NCI-H226 (cell line): ENCODE results near the gene SIDT1.

Experiments used
- DNase-seq: peaks from one replicate; pipeline ENCODE4 v3.0.0-alpha.2; 2015

Gene SIDT1

DNA sequence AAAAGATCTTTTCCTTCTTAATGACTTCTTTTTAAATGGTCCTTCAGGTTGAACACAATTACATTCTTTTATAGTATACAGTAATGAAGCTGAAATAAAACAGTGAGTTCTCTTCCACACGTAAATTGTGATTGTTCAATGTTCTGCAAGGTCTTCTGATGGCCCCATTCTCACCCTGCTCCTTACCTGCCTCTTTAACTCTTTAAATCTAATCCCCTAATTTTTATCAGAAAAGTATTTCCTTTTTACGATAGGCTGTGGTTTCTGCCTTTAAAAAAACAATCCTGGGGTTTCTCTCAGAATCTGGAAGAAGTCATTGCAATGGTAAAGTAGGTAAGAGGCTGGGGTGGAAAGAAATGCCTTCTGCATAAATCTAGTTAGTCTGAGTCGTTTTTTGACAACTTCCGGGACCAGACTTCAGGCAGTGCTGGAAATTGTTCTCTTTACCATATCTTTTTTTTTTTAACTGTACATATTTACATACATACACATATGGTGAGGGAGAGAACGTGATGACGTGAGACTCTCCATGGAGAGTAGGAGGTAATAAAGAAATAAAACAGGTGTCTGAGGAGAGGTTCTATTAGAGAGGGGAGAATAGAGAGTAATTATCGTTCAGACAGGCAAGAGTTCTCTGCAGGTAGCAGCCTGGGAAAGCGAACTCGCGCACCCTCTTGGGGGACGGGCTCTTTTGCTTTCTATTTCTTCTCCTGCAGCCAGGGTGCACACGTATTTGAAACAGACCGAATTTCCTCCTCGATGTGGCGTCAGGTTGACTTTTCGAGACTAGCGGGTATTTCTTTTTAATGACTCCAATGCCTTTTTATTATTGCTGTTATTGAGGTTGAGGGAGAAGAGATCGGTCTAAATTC is at the start of gene SIDT1:
Gene SIDT1, plus strand, starts transcription at position 730 of the 872 bp plus-strand sequence. CDS start 467 bp downstream, outside the sequence.
- no peak for DNase-seq

DNA sequence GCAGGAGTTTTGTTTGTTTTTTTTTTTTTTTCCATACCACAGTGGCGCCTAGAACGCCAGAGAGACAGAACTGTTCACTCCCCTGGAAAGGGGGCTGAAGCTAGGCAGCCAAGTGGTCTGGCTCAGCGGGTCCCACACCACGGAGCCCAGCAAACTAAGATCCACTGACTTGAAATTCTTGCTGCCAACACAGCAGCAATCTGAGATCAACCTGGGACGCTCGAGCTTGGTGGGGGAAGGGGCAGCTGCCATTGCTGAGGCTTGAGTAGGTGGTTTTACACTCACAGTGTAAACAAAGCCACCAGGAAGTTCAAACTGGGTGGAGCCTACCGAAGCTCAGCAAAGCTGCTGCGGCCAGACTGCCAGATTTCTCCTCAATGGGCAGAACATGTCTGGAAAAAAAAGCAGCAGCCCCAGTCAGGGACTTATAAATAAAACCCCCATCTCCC is 47.2 kb upstream of the SIDT1 start:
- DNase-seq = no peak

DNA sequence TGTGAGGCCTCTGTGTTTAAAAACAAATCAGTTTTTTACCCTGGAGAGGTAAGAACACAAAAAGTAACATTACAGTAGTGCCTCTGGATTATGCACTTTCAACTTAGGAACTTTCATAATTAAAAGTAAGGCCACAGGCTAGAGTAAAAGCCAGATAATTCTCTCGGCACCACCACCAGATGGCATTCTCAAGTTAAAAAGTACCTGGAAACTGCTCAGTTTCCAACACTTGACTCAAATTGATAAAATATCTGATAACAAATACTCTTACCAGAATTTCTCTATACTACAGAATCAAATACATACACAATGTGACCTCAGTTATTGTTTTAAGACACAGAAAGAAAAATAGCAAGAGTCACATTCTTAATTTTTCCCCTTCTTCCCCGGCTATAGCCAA is 37.3 kb upstream of the SIDT1 start:
- DNase-seq = no peak

DNA sequence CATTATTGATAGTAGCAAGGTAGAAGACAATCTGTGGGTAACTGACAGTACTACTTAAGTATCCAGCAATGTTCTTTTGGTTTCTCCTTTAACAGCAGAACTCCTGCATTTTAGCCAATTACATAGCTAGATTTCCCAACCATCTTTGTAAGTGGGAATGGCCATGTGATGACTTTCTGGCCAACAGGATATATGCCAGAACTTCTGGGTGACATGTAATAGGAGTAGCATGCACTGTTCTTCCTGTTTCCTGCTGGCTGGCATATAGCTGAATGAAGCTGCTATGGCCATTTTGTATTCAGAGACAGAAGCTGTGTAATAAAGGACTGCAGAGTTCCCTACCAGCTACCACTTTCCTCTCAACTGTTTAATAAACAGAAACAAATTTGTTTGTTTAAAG is 35.4 kb upstream of the SIDT1 start:
- peak; percentile 8 for DNase-seq

DNA sequence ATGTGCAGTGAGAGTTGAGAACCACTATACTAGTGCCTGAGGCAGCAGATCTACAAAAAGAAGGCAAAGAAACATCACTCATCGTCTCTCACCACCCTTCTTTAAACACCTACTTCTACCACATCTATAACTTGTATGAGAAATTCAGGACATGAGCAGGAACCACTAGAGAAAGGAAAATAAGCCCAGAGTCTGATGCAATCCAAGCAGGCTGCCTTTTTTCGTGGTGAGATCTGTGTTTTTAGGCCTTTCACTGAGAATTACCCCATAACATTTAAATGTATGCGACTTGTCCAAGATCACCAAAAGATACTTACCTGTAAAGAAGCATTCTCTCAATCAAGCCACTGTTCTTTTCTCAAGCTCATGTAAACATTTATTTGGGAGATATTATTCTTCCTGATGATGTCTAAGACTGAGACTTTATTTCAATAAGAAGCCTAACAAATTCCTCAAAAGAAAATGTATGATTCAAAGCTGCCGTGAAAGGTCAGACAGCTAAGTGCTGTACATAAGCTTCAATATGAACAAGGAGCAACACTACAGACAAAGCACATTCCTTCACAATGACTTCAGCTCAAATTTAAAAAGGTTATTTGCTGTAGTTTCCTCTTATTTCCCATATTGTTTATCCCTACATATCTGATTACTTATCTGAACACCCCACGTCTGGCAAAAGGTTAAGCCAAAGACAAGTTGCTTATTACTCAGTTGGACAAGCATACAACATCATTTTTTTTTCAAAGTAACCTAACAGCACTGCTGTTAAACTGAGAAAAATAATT is 33.9 kb upstream of the SIDT1 start:
- peak; percentile 58 for DNase-seq

DNA sequence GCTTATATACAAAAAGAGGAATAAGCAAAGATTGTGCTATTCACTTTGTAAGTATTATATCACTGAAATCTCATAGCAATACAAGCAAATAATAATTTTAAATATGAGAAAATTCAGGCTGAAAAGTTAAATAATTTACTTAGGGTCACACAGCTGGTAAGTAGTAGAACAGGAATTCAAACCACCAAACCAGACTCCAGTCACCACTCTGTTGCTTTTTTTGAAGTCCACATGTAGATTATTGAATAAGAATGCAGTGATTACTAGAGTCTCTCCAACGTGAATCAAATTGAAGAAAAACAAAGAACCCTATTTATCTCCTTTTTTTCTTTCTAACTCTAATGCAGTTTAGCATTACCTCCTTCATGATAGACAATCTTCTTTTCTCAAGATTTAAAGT is 33.3 kb upstream of the SIDT1 start:
- no peak for DNase-seq

DNA sequence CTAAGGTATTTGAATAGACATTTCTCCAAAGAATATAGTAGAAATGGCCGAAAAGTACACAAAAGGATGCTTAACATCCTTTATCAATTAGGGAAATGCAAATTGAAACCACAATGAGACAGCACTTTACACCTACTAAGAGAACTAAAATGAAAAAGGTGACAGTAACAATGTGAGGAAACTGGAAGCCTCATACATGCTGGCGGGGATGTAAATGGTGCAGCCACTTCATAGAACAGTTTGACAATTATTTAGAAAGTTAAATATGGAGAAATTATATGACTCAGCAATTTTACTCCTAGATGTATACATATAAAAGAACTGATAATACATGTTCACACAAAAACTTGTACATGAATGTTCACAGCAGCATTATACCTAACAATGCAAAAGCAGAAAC is 30.8 kb upstream of the SIDT1 start:
- no peak for DNase-seq

DNA sequence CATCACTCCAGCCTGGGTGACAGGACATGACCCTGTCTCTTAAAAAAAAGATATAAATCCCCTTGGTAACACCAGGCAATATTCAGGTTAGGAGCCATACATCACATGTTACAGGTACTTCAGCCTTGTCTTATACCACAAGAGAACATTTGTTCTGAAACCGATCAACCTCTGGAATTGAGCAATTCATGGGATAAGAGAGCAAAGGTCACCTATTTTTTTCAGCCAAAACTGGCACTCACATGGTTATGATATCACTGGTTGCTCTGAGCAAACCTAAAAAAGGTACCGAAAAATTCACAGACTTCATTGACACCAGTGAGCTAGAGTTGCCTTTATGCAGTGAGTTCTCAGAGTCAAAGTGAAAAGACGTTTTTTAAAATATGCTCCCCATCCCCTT is 26.5 kb upstream of the SIDT1 start:
- no peak for DNase-seq

DNA sequence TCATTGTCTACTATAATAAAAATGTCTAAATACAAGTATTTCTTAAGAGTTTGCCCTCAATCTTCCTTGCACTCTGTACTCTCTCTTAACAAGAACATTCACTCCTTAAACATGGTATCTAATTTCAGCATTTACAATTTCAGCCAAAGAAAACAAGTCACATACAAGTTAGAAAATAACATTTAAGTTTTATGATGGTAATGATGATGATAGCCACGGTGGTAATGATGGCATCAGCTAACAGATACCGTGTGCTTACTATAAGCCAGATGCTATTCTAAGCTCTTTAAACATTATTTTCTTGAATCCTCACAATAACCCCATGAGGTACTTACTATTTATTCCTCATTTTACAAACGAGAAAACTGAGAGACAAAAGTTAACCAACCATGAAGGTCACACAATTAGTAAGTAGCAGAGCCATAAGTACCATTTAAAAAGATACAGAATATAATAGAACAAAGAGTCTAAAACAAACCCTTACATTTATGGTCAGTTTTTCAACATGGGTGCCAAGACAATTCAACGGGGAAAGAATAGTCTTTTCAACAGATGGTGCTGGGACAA is 24.8 kb upstream of the SIDT1 start:
- no peak for DNase-seq

DNA sequence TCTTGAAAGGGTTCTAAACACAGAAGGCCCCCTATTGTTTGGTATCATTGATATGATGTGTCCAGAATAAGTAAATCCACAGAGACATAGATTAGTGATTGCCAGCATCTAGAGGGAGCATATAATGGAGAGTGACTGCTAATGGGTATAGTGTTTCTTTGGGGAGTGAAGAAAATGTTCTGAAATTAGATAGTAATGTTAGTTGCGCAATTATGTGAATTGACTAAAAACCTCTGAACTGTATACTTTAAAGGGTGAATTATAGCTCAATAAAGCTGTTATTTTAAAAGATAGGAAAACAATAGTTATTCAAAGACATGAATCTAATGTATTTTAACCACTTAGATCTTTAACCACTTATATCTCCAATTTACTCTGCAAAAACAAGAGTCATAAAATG is 23.4 kb upstream of the SIDT1 start:
- no peak for DNase-seq

DNA sequence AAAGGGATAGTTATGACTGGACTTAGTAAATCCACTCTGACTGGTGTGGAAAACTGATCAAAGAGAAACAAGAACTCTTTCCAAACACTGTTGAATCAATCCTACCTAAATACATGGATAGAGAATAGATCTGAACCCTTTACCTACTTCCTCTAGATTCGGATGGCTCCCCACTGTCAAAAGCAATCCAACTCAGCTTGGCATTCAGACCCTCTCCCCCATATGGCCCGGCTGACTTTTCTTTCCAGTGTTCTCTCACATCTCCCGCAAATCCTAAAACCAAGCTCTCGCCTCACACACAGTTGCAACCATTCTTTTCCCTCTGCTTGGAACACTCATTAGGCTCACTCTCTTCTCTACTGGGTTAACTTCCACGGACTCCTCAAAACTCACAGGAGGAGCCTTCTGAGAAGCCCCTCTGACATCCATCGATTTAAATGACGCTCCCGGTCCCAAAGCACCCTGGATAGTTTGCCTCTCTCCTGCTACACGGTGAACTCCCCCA is 18.0 kb upstream of the SIDT1 start:
- DNase-seq = no peak

DNA sequence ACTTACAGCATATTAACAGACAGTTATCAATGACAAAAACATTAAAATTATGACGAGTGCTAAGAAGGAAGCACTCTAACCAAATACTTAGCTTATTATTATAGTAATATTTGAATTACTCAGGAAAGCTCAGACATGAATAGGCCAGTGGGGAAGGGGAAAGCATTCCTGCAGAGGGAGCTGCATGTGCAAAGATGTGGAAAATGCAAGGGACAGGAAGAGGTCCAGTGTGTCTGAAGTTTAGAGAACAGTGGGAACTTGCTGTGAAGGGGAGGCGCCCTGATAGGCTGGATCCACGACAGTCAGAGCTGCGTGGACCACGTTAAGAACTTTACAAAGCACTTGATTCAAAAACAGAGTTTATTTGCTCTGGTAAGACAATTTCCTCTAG is 16.2 kb upstream of the SIDT1 start:
- DNase-seq = no peak

DNA sequence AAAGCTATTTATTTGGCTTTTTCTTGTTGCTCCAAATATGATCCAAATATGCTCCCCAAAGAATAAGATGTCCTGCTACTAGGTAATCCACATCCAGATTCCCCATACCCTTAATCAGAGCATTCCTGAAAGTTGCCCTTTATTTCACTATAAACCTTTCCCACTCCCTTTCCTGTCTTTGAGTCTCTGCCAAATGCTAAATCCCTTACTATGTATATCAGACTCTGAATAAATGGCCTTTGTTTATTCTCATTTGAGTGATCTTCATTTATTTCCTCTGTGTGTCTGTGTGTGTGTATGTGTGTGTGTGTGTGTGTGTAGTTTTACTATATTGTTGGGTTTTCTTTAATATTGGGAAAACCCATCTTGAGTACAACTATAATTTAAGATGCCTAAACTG is 10.4 kb upstream of the SIDT1 start:
- DNase-seq = no peak

DNA sequence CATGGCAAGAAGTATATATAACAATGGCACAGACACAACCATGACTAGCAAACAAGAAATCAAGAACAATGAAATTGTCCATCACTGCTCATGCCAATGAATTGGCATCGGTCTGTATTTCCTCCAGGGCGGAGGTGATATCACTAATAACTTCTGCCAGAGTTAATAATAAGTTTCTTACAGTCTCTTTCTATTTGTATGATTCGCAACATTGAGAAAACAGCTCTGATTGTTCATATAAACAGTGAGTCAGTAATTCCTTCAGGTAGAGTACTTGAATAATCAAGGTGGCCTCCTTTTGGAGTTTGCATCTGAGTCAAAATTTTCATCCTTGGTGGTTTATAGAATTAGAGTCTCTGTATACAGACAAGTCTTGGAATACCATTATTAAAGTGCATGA is 9.1 kb upstream of the SIDT1 start:
- no peak for DNase-seq

DNA sequence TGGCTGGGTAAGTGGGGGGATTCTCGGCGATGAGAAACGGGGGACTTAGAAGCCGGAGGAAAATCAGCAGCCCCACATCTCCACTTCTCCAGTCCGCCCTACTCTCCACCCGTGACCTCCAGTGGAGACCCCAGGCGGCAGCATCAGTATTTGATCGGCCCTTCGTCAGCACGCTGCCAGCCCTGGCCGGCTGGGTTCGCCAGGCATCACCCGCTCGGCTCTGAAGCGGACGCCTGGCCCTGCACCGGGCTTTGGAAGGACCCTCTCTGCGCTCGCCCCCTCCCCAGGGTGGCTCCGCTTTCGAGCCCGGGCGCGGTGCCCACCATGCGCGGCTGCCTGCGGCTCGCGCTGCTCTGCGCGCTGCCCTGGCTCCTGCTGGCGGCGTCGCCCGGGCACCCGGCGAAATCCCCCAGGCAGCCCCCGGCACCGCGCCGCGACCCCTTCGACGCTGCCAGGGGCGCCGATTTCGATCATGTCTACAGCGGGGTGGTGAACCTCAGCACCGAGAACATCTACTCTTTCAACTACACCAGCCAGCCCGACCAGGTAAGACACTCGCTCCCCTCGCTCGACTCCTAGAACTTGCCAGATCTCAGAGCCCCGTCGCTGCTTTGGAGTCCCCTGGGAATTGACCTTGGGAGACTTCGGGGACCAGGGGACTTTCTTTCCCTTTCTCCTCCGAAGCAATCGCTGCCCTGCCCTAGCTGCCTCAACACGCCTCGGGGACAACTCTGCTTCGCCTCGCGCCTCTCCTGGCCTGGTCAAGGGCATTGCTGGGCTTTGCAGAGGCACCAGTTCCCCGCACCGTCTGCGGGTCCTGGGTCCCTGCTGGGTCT is 561 bp downstream of the SIDT1 start:
- DNase-seq = no peak

DNA sequence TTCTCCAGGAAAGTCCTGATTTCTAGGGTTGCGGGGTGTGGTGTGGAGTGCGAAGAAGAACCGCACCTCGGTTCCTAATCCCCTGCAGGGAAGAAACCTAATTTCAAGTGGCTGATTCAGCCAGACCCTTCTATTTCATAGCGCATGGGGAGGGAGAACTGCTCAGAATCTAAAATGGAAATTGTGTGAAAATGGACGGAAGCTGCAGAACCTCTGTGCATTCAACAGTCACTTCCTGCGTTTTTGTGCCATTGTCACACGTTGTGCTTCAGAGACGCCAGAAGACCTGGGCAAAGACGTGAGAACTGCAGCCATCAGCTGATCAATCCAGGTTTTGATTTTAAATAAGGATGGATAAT is 1.2 kb downstream of the SIDT1 start:
- no peak for DNase-seq

DNA sequence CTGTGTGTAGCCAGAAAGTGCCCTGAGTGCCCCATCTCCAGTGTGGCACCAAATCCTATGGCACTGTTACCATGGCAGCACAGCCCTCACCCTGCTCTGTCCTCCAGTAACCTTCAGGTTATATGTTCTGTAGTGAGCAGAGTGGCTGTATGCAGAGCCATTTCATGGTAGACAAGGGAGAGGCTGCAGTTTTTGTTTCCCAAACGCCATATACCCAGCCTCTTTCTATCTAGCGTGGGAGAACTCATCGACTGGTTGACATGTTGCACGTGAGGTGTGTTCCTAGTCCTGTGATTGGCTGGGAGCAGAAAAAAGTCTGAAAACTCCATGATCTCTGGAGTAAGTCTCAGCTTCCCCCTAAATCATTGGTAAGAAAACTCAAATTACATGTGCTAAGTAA is 2.0 kb downstream of the SIDT1 start:
- no peak for DNase-seq

DNA sequence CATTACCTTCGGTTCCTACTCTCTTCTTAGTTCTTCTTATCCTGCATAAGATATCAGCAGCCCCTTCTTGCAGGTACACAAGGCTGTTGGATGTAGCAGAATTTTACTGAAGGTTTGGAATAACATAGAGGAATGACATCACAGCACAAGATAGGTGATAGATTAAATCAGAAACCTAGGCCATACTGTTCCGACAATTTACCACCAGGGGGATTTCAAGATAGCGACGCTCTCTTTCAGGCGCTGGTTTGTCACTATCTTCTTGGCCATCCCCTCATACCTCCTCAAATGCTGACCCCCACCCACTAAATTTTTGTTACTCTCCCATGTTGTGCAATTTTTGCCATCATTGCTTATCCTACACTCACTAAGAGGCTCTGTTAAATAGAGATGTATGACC is 3.5 kb downstream of the SIDT1 start:
- no peak for DNase-seq

DNA sequence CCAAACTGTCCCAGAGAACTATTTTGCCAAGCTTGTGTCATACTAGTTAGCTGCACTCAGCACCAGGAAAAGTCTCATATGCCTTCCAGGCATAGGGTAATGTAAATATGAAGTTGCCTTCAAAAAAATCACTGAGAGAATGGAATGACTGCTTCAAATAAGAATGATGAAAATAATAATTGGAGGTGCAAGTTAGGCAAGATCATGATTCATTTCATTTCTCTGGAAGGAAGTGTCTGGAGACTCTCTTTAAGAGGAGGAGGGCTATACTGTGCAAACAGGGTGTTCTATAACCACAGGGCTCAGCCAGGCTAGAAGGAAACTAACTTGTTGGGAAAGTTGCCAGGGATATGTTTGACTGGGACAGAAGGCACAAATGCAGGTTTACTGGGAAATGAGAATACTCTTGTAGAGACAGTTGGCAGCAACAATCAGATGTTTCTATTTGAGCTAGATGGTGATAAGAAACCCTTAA is 4.3 kb downstream of the SIDT1 start:
- DNase-seq = peak; percentile 65

DNA sequence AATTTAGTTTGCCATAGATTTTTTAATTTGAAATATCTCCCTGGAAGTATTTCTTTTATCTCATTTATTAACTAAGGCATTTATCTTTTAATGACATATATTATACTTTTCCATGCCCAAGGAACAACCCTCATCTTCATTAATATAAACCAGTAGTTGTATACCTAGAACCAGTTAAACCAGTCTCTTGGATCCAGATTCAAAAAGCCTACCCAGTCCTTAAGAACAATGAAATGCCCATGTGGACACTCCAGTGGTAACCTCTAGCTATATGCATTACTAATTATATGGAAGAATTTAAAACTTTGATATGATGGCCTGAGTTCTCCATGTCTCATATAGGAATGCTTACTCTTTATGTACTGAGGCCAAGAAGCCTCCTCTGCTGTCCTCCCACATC is 4.8 kb downstream of the SIDT1 start:
- no peak for DNase-seq

DNA sequence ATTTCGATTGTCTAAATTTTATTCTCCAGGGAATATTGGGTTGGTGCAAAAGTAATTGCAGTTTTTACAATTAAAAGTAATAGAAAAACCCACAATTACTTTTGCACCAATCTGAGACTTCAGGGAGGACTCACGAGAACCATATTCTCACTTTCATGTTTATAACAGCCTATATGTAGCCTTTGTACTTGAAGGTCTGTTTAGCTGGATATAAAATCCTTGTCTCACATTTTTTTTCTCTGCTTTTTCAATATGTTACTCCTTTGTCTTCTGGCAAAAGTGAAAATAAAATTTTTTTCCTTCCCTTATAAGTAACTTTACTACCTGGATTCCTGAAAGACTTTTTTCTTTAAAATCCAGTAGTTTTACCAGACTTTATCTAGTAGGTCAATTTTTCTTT is 9.2 kb downstream of the SIDT1 start:
- no peak for DNase-seq

DNA sequence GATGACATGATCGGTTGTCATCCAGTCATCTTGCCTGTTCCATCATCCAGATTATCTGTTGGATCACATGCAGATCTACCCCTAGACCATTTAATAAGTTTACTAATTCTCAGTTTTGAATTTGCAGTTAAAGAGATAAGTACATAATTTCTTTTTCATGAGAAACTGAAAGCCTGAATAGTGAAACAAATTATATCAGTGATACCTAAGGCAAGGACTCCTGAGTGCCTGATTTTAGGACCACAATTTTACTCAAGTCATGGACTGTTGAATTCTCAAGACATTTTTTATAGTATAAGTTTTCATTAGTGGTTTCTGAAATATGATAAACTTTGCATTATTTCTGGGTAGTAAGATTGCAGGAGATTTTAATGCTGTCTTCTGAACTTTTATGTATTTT is 13.2 kb downstream of the SIDT1 start:
- no peak for DNase-seq

DNA sequence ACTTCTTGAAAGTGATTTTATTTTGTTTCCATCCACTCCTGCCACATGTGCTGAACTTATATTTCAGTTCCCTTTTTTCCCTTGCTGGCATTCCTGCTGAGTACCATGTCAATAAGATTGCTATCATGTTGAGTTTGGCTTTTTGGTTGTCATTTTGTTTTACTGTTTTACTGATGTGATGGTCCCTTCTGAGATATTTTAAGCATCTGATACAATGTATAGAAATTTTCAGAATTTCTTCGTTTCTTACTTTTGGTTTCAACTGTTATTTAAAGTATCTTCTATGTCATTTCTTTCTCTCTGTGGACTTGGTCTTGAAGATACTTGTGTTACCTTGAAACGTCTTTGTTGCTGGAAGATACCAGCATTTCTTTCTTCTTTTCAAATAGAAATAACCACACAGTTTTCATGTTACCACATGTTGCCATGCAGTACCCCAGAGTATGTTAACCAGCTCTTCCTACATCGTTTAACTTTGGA is 14.1 kb downstream of the SIDT1 start:
- no peak for DNase-seq
